Gastroesophageal sphincter (tissue), 4 donors: Measurements from ENCODE around the gene FGR. TPM values are rescaled to one million over a fixed set of nuclear protein-coding genes. Genes with fewer than 3 reads are reported as not detected.

ENCODE experiments used
- ATAC-seq: fragments of 150-250 bp; one replicate; pipeline ENCODE4 v1.9.1; 2016; ENCODE audit warnings: mild to moderate bottlenecking, moderate library complexity
- H3K27ac ChIP-seq, 4 donors: fragments of 200-600 bp; sonication (generic) in 3 of 4; 1 replicate in 3 of 4; 2 replicates in 1 of 4; pipeline ENCODE4 v1.5.1; 2016 to 2019
- H3K27me3 ChIP-seq: fragments of 200-600 bp; sonication (generic); one replicate; pipeline ENCODE4 v1.5.1; 2019
- H3K36me3 ChIP-seq, 2 donors: fragments of 200-600 bp; sonication (generic); one replicate each; pipeline ENCODE4 v1.5.1; 2019; ENCODE audit warnings: control low read depth in 1 of 2
- H3K4me1 ChIP-seq, 3 donors: fragments of 200-600 bp; sonication (generic); 1 replicate in 2 of 3; 2 replicates in 1 of 3; pipeline ENCODE4 v1.5.1; 2016 to 2019; ENCODE audit warnings: control low read depth in 2 of 3
- H3K4me3 ChIP-seq, 2 donors: fragments of 200-600 bp; sonication (generic); one replicate each; pipeline ENCODE4 v1.5.1; 2019; ENCODE audit warnings: mild to moderate bottlenecking in 1 of 2, moderate library complexity in 1 of 2
- H3K9me3 ChIP-seq, 3 donors: fragments of 200-600 bp; sonication (generic); one replicate each; pipeline ENCODE4 v1.5.1; 2017 to 2019; ENCODE audit warnings: control low read depth in 2 of 3
- POLR2AphosphoS5 ChIP-seq: sonication (generic); formaldehyde crosslinking; IDR thresholded peaks from one replicate; pipeline ENCODE4 v1.6.1; 2017; ENCODE audit warnings: antibody characterized with exemption
- WGBS, 2 donors: methylation state at CpG; one replicate each; pipeline ENCODE4 v1.1.5; 2018; ENCODE audit warnings: low coverage in 1 of 2; 5-methylcytosine and 5-hydroxymethylcytosine counted together
- small RNA-seq, 4 donors: library from RNA; depleted of rRNA; stranded (forward); fragments of <200 nt; gene quantifications; one replicate each; pipeline ENCODE3, GENCODE V24; 2016
- total RNA-seq, 4 donors: library from RNA; depleted of rRNA; stranded (reverse); fragments of >200 nt; gene quantifications; one replicate each; pipeline ENCODE4 v1.1.0, GENCODE V29; 2016
- TF ChIP-seq, protein P1 (sequence below), 4 experiments: fragments of 200-600 bp in 2 of 4; fragments of 450-650 bp in 2 of 4; sonication (generic) in 1 of 4; IDR thresholded peaks; one replicate each; pipeline ENCODE4 v1.5.1; 2017 to 2019; ENCODE audit warnings: antibody characterized with exemption in 4 of 4, mild to moderate bottlenecking in 2 of 4, moderate library complexity in 2 of 4

The FGR gene
- total RNA-seq, 4 donors from 2014 or later = 9.2 to 17.8 (median 10.1) TPM

DNA sequence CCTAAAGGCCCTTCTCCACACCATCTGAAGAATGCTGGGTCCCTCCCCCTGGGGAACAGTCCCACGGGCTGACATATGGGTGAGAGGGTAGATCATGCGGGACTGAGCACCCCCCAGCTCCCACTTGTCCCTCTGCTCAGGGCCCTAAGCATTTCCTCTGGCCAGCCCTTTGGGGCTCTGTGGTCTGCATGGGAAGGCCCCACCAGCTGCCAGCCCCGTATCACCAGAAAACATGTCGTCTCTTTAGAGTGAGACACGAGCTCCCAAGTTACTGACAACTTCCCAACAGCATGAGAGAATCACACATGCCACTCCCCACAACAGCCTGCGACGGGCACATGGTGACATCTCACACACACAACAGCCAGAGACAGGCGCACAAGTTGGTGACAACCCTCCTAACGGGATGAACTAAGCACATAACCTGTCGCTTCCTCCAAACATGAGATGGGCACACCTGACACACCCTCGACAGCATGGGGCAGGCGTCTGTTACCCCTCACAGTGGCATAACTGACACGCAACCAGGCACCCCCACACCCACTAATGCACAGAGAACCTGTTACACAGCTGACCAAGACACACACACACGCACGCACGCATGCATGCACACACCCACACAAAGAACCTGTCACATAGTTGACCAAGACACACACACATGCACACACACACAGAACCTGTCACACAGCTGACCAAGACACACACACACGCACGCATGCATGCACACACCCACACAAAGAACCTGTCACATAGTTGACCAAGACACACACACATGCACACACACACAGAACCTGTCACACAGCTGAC, 72.2 kb downstream of the FGR start:
- H3K4me1 ChIP-seq = peaks cover 36 to 100% (median 84%) of the 10 kb centered on the region in 3 donors
- peak overlapping the region; percentile 51 to 98 (median 94) for H3K27ac ChIP-seq
- no peak for TF ChIP-seq POLR2AphosphoS5
- TF ChIP-seq, protein P1, sequence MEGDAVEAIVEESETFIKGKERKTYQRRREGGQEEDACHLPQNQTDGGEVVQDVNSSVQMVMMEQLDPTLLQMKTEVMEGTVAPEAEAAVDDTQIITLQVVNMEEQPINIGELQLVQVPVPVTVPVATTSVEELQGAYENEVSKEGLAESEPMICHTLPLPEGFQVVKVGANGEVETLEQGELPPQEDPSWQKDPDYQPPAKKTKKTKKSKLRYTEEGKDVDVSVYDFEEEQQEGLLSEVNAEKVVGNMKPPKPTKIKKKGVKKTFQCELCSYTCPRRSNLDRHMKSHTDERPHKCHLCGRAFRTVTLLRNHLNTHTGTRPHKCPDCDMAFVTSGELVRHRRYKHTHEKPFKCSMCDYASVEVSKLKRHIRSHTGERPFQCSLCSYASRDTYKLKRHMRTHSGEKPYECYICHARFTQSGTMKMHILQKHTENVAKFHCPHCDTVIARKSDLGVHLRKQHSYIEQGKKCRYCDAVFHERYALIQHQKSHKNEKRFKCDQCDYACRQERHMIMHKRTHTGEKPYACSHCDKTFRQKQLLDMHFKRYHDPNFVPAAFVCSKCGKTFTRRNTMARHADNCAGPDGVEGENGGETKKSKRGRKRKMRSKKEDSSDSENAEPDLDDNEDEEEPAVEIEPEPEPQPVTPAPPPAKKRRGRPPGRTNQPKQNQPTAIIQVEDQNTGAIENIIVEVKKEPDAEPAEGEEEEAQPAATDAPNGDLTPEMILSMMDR (IDR thresholded peaks at IDR 0.05) = no peak
- H3K4me3 ChIP-seq = peak overlapping the region in 1 of 2 donors; percentile 26
- H3K27me3 ChIP-seq = no peaks in the 10 kb centered on the region
- no peak for ATAC-seq
- no peaks in the 10 kb centered on the region for H3K9me3 ChIP-seq
- 73 to 83% methylated on average over 3 to 6 of the region's 18 CpGs for WGBS, 2 donors
- peaks cover 0 to 11% of the 10 kb centered on the region in 2 donors for H3K36me3 ChIP-seq

Small RNA genes lying within 50 kb of the gene (small RNA-seq; reads per million reads assigned to genes)
- gene AL031729.1 (0 reads per million in 4 donors), gene RNU6-949P (0 reads per million in 4 donors)

Other genes with a start within 250 kb of the FGR start
- gene GPR3, start 242.6 kb downstream of the FGR start, total RNA-seq = under 1 TPM in 1 of 4 donors, not detected in 3; 0.67 TPM
- gene WASF2, start 145.0 kb downstream of the FGR start, total RNA-seq = 100 to 1,000 TPM in 1 of 4 donors, 10 to 100 TPM in 3; 74.7 to 107 (median 79.8) TPM
- 10 to 100 TPM; 18.2 to 50.3 (median 27.7) TPM for gene AHDC1, start 31.0 kb downstream of the FGR start, total RNA-seq
- 10 to 100 TPM; 28.5 to 98.5 (median 55.1) TPM for gene IFI6, start 37.0 kb upstream of the FGR start, total RNA-seq
- gene FAM76A, start 90.8 kb upstream of the FGR start, total RNA-seq = 10 to 100 TPM; 12.5 to 24.2 (median 16.6) TPM
- 10 to 100 TPM; 50.6 to 76.9 (median 68.3) TPM for gene STX12, start 138.0 kb upstream of the FGR start, total RNA-seq
- gene PPP1R8, start 195.6 kb upstream of the FGR start, total RNA-seq = 10 to 100 TPM; 38.6 to 55.1 (median 41.0) TPM
- 10 to 100 TPM in 3 of 4 donors, 1 to 10 TPM in 1; 5.6 to 23.8 (median 17.7) TPM for gene THEMIS2, start 237.4 kb upstream of the FGR start, total RNA-seq